DND-41 (cell line): ENCODE measurements around the gene GJB2.

Source experiments
- EZH2 ChIP-seq: IDR thresholded peaks from 3 replicates; pipeline ENCODE4 v1.6.1; 2012; ENCODE audit warnings: borderline replicate concordance, low read depth, mild to moderate bottlenecking, moderate library complexity, low read length, inconsistent platforms; ENCODE audit not compliant: severe bottlenecking
- TF ChIP-seq, protein P1 (sequence below): IDR thresholded peaks from 2 replicates; pipeline ENCODE4 v1.5.1; 2012; ENCODE audit warnings: borderline replicate concordance, low read length, moderate library complexity, mild to moderate bottlenecking; ENCODE audit not compliant: poor library complexity, severe bottlenecking; ENCODE audit errors: extremely low read depth

DNA sequence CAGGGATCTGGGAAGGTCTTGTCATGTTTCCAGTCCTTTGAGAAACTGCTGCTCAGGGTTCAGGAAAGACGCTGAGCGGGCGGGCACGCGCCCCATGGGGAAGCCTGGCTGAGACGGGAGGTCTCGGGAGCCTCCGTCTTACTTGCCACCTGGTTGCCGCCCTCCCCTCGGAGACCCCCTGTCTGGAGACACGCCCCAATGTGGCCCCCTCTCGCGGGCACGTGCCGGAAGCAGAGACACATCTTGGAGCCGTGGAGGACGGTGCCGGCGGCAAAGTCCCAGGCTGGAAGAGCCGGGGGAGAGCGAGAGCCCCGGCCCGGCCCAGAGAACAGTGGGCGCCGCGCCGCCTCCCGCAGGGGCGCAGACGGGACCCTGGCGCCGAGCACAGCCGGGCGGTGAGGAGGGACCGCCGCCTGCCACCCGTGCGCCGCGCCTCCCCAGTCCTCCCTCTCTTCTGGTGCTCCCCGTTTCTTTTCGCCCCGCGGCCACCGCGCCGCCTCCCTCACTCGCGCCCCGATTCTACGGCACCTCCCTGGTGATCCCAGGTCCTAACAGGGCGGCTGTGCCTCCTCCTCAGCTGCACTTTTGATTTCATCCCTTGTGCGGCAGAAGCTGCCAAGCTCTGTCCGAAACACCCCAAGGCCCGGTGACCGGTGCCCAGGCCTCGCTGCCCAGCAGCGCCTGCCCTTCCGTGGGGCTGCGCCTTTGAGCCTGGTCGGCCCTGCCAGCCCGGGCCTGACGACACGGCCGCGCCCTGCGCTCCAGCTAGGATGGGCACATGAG is 15.5 kb downstream of the GJB2 start:
- TF ChIP-seq, protein P1, sequence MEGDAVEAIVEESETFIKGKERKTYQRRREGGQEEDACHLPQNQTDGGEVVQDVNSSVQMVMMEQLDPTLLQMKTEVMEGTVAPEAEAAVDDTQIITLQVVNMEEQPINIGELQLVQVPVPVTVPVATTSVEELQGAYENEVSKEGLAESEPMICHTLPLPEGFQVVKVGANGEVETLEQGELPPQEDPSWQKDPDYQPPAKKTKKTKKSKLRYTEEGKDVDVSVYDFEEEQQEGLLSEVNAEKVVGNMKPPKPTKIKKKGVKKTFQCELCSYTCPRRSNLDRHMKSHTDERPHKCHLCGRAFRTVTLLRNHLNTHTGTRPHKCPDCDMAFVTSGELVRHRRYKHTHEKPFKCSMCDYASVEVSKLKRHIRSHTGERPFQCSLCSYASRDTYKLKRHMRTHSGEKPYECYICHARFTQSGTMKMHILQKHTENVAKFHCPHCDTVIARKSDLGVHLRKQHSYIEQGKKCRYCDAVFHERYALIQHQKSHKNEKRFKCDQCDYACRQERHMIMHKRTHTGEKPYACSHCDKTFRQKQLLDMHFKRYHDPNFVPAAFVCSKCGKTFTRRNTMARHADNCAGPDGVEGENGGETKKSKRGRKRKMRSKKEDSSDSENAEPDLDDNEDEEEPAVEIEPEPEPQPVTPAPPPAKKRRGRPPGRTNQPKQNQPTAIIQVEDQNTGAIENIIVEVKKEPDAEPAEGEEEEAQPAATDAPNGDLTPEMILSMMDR: no peak
- no peak for TF ChIP-seq EZH2
